Stimulated activated CD8-positive, alpha-beta memory T cell treated with anti-CD3 and anti-CD28 coated beads, Interleukin-15, amount 100 ng/mL, for 4 hours (primary cell): ENCODE data around the gene FBXO42.
"Not testable (repeated sequence)": the region's sequence is repeated elsewhere in the genome, so short reads cannot be mapped to it uniquely, and the experiment has no call there.

Experiments used
- DNase-seq, 2 donors: peaks; one replicate each; pipeline ENCODE4 v3.0.0-alpha.2; 2020; ENCODE audit warnings: low read depth in 2 of 2

Gene FBXO42

GRCh38 chr1:16243936-16244649 is 108.2 kb downstream of the FBXO42 start:
- peak; percentile 36 to 54 for DNase-seq

- DNase-seq = no peak
Observed at GRCh38 chr1:16243215-16243610, 109.1 kb downstream of the FBXO42 start.

- no peak for DNase-seq
Observed at GRCh38 chr1:16242556-16243214, 109.6 kb downstream of the FBXO42 start.

GRCh38 chr1:16241221-16241708 is 111.0 kb downstream of the FBXO42 start:
- no peak for DNase-seq

- no peak for DNase-seq
Observed at GRCh38 chr1:16239972-16240491, 112.2 kb downstream of the FBXO42 start.

DNA sequence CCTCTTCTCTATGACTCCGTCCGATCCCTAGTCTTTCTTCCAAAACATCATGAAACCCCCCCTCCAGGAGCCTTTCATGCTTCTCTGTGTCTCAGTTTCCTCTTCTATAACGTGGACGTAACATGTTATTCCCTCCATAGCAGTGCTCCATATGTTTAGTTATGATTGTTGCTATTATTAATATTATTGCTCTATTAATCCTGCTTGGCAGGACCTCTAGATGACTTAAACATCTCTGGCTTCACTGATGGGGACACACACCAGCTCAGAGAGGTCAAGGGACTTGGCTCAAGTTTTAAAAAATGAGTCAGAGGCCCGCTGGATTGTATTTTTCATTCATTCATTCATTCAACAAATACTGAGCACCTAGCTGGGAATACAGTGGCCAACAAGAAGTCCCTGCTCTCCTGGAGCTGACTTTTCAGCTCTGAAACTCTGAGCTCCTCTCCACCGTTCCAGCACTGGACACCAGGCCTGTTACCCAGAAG is 114.9 kb downstream of the FBXO42 start:
- DNase-seq = no peak

GRCh38 chr1:16236511-16237342 is 115.6 kb downstream of the FBXO42 start, which contains the start of gene CPLANE2:
Gene CPLANE2, minus strand, starts transcription at chr1:16237183. Its CDS starts 441 bp downstream, at chr1:16236742.
- DNase-seq = peak; percentile 91 to 95

GRCh38 chr1:16235944-16236510 is 116.3 kb downstream of the FBXO42 start:
- no peak for DNase-seq

- no peak for DNase-seq
Observed at GRCh38 chr1:16235347-16235746, 116.9 kb downstream of the FBXO42 start.

- DNase-seq = no peak
Observed at GRCh38 chr1:16233431-16233830, 118.8 kb downstream of the FBXO42 start.

DNA sequence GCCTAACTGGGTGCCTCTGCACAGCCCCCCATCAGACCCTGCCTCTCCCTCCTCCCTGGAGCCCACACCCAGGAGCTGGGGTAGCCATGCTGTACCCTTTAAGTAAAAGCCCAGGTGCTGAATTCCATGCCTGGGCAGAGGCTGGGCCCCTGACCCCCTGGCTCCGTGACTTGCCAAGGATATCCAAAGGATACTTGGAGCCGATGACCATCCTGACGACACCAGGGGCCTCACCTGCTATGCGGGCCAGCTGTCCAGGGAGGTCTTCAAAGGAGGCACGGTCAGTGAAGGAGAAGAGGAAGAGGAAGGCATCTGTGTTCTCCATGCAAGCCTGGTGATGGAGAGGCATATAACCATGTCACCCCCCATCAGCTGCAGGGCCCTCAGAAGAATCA is 120.0 kb downstream of the FBXO42 start:
- DNase-seq = no peak

DNA sequence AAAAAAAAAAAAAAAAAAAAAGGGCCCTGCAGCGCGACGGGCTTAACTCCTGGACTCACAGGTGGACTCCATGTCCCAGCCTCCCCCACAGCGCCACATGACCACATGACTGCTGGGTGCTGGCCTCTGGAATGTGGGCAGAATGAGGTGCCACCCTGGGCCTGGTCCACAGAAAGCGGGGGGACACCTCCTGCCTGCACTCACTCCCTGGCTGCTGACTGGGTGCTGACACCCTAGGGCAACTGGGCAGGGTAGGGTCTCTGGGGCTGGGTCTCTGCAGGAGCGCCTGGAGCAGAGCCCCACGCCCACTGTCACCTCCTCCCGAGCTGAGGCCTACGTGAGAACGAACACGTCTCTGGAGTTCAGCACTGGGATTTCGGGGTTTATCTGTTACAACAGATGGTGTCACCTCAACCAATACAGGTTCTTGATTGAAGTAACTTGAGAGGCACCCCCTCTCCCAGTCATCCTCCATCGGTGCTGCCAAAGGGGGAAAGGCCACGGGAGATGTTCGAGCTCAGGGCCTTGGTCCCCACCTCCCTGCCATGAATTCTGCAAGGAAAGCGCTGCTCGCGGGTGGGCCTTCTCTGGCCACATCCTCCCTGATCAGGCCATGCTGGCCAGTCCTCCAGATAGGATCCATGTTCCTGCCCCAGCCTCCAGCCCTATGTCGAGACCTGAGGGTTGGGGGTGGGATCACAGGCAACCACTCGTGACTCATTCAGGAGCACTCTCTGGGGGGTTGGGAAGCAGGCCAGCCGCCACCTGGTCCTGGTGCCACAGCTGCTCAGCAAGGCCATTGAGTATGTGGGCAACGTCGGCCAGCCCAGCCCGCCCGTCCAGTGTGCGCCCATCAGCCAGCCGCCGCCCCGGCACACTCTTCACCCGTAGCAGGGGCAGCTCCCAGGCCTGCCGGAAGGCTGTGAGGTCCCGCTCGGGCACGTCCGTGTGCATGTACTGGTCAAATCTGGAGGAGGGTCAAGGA is 120.7 kb downstream of the FBXO42 start:
- no peak for DNase-seq

DNA sequence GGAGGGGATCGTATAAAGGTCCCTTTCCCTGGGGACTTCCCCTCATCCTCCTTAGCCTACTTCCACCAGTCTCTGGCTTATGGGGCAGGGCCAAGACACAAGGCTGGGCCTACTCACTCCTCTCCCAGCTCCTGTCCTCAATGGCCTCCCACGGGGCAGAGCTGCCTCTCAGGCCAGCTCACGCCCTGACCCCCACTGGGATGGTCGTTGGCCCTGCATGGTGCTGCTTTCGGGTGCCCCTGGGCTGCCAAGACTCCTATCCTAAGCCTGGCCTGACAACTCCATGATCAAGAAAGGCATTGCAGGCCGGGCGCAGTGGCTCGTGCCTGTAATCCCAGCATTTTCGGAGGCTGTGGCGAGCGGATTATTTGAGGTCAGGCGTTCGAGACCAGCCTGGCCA is 121.5 kb downstream of the FBXO42 start:
- no peak for DNase-seq

DNA sequence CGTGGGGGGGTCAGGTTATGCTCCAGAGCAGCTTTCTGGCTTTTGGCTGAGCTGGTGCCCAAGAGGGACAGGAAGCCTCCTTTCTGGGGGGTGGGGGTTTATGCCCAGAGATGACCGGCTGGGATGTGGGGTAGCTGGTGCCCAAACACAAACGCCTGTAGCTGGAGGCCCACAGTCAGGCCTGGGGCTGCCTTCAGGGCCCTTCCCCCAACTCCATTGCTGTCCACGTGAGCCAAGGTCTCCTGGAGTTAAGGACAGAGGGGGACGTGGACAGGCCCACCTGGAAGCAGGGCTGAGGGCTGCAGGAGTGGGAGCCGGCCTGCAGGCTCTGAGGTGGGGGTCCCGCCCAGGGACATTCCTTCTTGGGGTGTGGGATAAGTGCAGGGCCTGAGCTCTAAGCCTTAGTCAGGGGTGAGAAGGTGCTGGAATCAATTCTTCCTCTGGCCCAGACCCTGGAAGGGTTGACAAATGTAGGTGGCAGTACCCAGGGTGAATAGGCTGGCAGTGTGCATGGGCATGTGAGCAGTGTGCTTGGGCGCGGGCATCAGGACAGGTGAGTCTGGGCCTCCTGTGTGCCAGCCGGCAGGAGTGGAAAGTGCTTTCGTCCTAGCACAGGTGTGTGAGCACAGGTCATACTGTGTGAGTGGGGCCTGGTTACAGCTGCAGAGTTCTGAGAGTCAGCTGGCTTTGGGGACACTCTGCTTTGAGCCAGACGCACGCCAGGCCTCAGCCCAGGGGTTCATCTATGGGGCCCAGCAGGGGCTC is 122.1 kb downstream of the FBXO42 start:
- DNase-seq = no peak

DNA sequence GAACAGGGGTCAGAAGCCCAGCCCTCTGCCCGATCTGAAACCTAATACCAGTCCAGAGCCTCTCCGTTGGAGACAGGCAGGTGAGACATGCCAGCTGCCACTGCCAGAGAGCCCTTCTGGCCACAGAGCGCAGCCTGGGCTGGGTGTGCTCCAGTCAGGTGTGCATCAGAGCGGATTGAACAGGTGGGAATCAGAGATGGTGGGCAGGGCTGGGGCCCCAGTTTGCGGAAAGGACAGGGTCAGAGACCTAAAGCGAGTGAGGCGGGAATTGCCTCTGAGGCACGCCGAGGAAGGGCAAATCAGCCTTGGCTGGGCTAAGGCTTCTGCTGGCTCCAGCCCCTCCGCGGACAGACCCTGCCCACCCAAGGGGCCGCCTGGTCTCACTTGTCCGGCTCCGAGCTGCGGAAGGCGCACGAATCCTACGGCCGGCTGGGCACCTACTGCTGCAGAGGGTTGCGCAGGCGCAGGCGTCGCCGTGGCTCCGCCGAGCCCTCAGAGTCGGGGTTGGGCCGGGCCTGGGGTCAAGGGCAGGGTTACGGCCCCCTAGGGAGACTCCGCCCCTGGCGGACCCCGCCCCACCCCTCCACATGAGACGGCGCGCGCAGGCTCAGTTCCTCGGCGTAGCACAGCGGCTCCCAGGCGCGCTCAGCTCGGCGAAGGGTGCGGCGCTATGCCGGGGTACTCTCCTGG is 125.6 kb downstream of the FBXO42 start:
- DNase-seq = no peak

DNA sequence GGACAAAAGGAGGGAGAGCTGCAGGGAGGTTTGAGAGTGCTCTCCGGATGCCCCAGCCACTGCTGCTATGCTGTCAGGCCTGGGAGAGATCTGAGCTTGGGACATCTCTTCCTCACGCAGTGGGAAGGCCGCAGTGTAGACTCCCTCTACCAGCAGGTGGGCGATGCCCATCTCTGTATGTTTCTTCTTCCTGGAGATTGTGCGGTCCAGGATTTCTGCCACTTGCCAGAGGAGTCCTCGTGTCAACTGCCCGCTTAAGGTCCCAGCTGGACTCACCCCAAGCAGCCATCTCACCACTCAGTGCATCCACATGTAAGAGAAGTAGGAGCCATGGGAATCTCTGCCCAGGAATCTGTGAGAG is 126.2 kb downstream of the FBXO42 start:
- DNase-seq = no peak

DNA sequence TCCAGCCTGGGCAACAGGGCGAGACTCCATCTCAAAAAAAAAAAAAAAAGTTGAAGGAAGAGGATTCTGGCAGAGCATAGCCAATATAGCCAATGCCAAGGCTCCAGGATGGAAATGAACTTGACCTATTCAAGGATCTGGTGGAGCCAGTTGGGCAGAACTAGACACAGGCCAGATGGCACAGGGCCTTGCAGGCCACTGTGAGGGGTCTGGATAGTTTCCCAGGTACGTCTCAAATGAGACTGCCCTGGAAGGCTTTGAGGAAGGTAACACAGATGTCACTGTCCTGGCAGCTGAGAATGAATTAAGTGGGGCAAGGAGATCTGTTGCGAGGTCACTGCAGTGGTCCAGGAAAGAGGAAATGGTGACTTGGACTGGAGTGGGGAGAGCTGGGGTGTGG is 127.8 kb downstream of the FBXO42 start:
- DNase-seq = no peak

DNA sequence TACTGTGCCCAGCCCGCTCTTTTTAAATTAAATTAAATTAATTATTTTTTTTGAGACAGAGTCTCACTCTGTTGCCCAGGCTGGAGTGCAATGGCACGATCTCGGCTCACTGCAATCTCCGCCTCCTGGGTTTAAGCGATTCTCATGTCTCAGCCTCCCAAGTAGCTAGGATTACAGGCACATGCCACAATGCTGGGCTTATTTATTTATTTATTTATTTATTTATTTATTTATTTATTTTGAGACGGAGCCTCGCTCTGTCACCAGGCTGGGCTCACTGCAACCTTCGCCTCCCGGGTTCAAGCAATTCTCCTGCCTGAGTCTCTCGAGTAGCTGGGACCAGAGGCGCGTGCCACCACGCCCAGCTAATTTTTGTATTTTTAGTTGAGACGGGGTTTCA is 129.6 kb downstream of the FBXO42 start:
- not testable (repeated sequence) for DNase-seq

GRCh38 chr1:16221499-16221898 is 130.8 kb downstream of the FBXO42 start:
- no peak for DNase-seq
